ENCODE results near the gene PPFIA2.

Gene PPFIA2

DNA sequence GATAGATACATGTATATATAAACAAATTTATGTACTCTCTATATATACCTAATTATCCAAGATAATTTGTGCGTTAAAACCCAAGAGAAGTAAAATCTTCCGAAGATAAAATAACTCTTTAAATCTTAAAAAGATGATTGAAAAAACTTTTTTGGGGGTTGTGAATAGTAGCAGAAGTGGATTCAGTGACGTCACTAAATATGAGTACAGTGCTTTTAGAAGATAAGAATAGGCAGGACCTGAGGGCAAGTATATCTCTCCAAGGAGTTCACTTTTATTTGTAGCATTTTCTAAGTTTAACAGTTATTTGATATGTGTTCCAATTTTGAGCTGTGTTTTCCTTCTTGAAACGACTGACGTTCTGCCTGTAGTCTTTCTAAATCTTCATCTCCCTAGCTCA is 319.8 kb downstream of the PPFIA2 start:
- H3K9me3 ChIP-seq (ENCODE audit: low read length), result no peaks in the 10 kb centered on the region
- H3K4me3 ChIP-seq (ENCODE audit: low read depth, low read length, poor library complexity, severe bottlenecking), result no peak overlapping the region
- no peaks in the 10 kb centered on the region for H3K27me3 ChIP-seq (ENCODE audit: insufficient read depth, low read length)
- H2AFZ ChIP-seq (ENCODE audit: low read length), result no peak overlapping the region
- no peaks in the 10 kb centered on the region for H3K79me2 ChIP-seq (ENCODE audit: insufficient read depth, low read length)
- no peaks in the 10 kb centered on the region for H3K9me2 ChIP-seq (ENCODE audit: low read depth, low read length)
- TF ChIP-seq, protein P1, sequence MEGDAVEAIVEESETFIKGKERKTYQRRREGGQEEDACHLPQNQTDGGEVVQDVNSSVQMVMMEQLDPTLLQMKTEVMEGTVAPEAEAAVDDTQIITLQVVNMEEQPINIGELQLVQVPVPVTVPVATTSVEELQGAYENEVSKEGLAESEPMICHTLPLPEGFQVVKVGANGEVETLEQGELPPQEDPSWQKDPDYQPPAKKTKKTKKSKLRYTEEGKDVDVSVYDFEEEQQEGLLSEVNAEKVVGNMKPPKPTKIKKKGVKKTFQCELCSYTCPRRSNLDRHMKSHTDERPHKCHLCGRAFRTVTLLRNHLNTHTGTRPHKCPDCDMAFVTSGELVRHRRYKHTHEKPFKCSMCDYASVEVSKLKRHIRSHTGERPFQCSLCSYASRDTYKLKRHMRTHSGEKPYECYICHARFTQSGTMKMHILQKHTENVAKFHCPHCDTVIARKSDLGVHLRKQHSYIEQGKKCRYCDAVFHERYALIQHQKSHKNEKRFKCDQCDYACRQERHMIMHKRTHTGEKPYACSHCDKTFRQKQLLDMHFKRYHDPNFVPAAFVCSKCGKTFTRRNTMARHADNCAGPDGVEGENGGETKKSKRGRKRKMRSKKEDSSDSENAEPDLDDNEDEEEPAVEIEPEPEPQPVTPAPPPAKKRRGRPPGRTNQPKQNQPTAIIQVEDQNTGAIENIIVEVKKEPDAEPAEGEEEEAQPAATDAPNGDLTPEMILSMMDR (IDR thresholded peaks at IDR 0.05; ENCODE audit: low read length), result no peak
- no peak for TF ChIP-seq EZH2 (IDR thresholded peaks at IDR 0.05; ENCODE audit: borderline replicate concordance, low read length)
- H4K20me1 ChIP-seq (ENCODE audit: insufficient read depth, low read length), result no peaks in the 10 kb centered on the region
- no peak overlapping the region for H3K27ac ChIP-seq (ENCODE audit: low read depth, low read length, poor library complexity, severe bottlenecking)
- no peaks in the 10 kb centered on the region for H3K36me3 ChIP-seq (ENCODE audit: insufficient read depth, low read length)
- H3K4me1 ChIP-seq (ENCODE audit: insufficient read depth, low read length, severe bottlenecking), result no peaks in the 10 kb centered on the region
- H3K4me2 ChIP-seq (ENCODE audit: low read length), result no peak overlapping the region
- H3F3A ChIP-seq (ENCODE audit: insufficient read depth, low read length), result no peaks in the 10 kb centered on the region
- H3K9ac ChIP-seq (ENCODE audit: low read length), result no peak overlapping the region

DNA sequence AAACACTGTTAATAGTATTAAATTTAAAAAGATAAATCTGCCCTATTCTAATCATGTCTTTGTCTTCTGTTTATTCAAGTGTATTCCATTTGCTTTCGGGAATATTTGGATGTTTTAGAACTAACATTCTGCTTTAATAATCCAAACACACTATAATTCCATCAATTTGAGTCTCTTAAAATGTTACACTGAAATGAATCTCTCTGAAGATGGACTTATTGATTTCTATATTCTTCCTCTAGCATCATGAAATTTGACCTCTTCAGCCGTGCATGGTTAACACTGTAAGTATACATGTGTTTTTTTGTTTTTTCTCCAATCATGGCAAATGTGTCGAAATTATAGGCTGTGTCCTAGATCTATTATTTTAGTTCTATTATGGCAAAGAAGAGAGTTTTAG is 342.1 kb downstream of the PPFIA2 start:
- Histone ChIP-seq H3K27ac (ENCODE audit: low read depth, low read length, poor library complexity, severe bottlenecking) (no peak overlapping the region), H3K9ac (ENCODE audit: low read length) (no peak overlapping the region), H2AFZ (ENCODE audit: low read length) (no peak overlapping the region), H3K79me2 (ENCODE audit: insufficient read depth, low read length) (no peaks in the 10 kb centered on the region), H3K36me3 (ENCODE audit: insufficient read depth, low read length) (no peaks in the 10 kb centered on the region), H3K9me2 (ENCODE audit: low read depth, low read length) (no peaks in the 10 kb centered on the region), H3F3A (ENCODE audit: insufficient read depth, low read length) (no peaks in the 10 kb centered on the region), H3K9me3 (ENCODE audit: low read length) (no peaks in the 10 kb centered on the region), H4K20me1 (ENCODE audit: insufficient read depth, low read length) (no peaks in the 10 kb centered on the region), H3K27me3 (ENCODE audit: insufficient read depth, low read length) (no peaks in the 10 kb centered on the region), H3K4me2 (ENCODE audit: low read length) (no peak overlapping the region), H3K4me3 (ENCODE audit: low read depth, low read length, poor library complexity, severe bottlenecking) (no peak overlapping the region), H3K4me1 (ENCODE audit: insufficient read depth, low read length, severe bottlenecking) (no peaks in the 10 kb centered on the region)
- TF ChIP-seq, protein P1 (IDR thresholded peaks at IDR 0.05; ENCODE audit: low read length), result no peak
- no peak for TF ChIP-seq EZH2 (IDR thresholded peaks at IDR 0.05; ENCODE audit: borderline replicate concordance, low read length)

DNA sequence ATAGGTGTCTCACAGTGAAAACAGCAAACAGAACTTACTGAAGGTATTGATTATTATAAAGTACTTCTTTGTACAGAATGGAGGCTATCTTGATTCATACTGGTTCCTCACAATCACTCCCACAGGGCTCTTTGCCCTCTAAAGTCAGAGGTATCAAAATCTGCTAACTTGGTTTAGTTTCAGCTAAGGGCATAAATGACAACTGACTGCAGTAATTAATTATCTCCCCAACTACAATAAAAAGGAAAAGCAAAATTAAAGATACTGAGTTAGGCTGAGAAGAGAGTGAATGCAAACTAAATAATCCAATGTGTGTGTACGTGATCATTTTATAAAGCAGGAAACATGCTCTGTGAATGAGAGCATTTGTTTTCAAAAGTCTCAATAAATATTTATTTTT is 342.6 kb downstream of the PPFIA2 start:
- H3K9me3 ChIP-seq (ENCODE audit: low read length), result no peaks in the 10 kb centered on the region
- H4K20me1 ChIP-seq (ENCODE audit: insufficient read depth, low read length), result no peaks in the 10 kb centered on the region
- H3K27me3 ChIP-seq (ENCODE audit: insufficient read depth, low read length), result no peaks in the 10 kb centered on the region
- H3K4me3 ChIP-seq (ENCODE audit: low read depth, low read length, poor library complexity, severe bottlenecking), result no peak overlapping the region
- H2AFZ ChIP-seq (ENCODE audit: low read length), result no peak overlapping the region
- no peaks in the 10 kb centered on the region for H3K36me3 ChIP-seq (ENCODE audit: insufficient read depth, low read length)
- no peak overlapping the region for H3K27ac ChIP-seq (ENCODE audit: low read depth, low read length, poor library complexity, severe bottlenecking)
- no peaks in the 10 kb centered on the region for H3F3A ChIP-seq (ENCODE audit: insufficient read depth, low read length)
- no peak overlapping the region for H3K9ac ChIP-seq (ENCODE audit: low read length)
- no peaks in the 10 kb centered on the region for H3K9me2 ChIP-seq (ENCODE audit: low read depth, low read length)
- no peaks in the 10 kb centered on the region for H3K4me1 ChIP-seq (ENCODE audit: insufficient read depth, low read length, severe bottlenecking)
- TF ChIP-seq, protein P1 (IDR thresholded peaks at IDR 0.05; ENCODE audit: low read length), result no peak
- no peak for TF ChIP-seq EZH2 (IDR thresholded peaks at IDR 0.05; ENCODE audit: borderline replicate concordance, low read length)
- no peak overlapping the region for H3K4me2 ChIP-seq (ENCODE audit: low read length)
- H3K79me2 ChIP-seq (ENCODE audit: insufficient read depth, low read length), result no peaks in the 10 kb centered on the region
